ENCODE data around the gene CPA2. TPM values are rescaled to one million over a fixed set of nuclear protein-coding genes. Genes with fewer than 3 reads are reported as not detected.
"Not testable (repeated sequence)": the region's sequence is repeated elsewhere in the genome, so short reads cannot be mapped to it uniquely, and the experiment has no call there.

The CPA2 gene
- total RNA-seq, 4 donors from 2014 or later: 1.5 to 2.2 TPM; not detected in 2

DNA sequence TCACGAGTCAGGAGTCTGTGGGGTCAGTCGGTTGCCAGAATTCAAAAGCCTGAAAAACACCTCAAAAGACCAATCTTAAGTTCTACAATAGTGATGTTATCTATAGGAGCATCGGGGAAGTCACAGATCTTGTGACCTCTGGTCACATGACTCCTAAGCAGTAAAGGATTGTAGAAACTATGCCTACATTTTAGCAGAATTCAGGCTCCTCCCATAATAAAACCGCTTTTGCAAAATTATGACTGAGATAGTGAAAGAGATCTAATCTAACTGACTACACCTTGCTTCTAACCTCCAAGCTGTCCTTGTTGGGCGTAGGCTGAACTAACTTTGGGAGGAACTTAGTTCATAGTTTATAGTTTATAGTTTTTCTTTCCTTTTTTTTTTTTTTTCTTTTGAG lies 42.5 kb upstream of the CPA2 start:
- Histone ChIP-seq H3K36me3 (no peaks in the 10 kb centered on the region), H3K27ac (no peak overlapping the region), H3K9me3 (no peaks in the 10 kb centered on the region), H3K27me3 (no peaks in the 10 kb centered on the region), H3K4me1 (peaks cover 0 to 11% (median 0%) of the 10 kb centered on the region in 4 donors), H3K4me3 (no peak overlapping the region)
- no peak for DNase-seq (ENCODE audit: low spot score in 2 of 2)
- 90% methylated on average over 5 of the region's 5 CpGs for WGBS, 2 donors
- TF ChIP-seq, protein P1, sequence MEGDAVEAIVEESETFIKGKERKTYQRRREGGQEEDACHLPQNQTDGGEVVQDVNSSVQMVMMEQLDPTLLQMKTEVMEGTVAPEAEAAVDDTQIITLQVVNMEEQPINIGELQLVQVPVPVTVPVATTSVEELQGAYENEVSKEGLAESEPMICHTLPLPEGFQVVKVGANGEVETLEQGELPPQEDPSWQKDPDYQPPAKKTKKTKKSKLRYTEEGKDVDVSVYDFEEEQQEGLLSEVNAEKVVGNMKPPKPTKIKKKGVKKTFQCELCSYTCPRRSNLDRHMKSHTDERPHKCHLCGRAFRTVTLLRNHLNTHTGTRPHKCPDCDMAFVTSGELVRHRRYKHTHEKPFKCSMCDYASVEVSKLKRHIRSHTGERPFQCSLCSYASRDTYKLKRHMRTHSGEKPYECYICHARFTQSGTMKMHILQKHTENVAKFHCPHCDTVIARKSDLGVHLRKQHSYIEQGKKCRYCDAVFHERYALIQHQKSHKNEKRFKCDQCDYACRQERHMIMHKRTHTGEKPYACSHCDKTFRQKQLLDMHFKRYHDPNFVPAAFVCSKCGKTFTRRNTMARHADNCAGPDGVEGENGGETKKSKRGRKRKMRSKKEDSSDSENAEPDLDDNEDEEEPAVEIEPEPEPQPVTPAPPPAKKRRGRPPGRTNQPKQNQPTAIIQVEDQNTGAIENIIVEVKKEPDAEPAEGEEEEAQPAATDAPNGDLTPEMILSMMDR (IDR thresholded peaks at IDR 0.05): no peak
- TF ChIP-seq POLR2A (IDR thresholded peaks at IDR 0.05) (no peak), EP300 (IDR thresholded peaks at IDR 0.05) (no peak)

DNA sequence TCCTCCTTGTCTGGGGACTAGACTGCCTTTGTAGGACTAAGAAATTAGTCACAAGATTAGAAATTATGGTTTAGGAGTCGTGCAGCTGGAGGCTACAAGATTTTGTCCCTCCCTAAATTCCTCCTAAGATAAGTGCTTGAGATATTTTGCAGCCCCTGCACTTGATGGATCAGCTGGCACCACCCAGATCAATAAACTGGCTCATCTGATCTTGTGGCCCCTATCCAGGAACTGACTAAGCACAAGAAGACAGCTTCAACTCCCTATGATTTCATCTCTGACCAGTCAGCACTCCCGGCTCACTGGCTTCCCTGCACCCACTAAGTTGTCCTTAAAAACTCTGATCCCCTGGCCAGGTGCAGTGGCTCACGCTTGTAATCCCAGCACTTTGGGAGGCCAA lies 41.7 kb upstream of the CPA2 start:
- DNase-seq (ENCODE audit: low spot score in 2 of 2); H3K9me3 ChIP-seq; H3K27ac ChIP-seq; H3K27me3 ChIP-seq; H3K4me3 ChIP-seq; H3K36me3 ChIP-seq: not testable (repeated sequence)
- 55 to 62% methylated on average over 3 of the region's 3 CpGs for whole genome bisulfite sequencing, 2 donors
- peaks cover 0 to 11% (median 0%) of the 10 kb centered on the region in 4 donors for H3K4me1 ChIP-seq

DNA sequence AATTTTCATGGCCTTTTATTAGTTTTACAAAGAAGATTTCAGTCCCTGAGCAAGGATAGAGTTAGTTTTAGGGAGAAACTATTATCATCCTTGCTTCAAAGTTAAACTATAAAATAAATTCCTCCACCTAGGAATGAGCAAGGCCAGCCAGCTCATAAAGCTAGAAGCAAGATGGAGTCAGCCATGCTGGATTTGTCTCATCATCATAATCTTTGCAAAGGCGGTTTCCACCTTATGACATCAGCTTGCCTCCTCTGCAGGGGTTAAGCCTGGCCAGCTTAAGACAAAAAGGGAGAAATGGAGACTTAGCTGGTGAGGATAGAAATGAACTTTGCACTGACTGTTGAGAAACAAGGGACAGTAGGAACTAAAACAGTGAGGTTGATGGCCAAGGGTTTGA lies 40.3 kb upstream of the CPA2 start:
- WGBS, 2 donors: 93 to 100% methylated on average over 1 of the region's 1 CpG
- TF ChIP-seq EP300 (IDR thresholded peaks at IDR 0.05) (no peak), POLR2A (IDR thresholded peaks at IDR 0.05) (no peak)
- TF ChIP-seq, protein P1 (IDR thresholded peaks at IDR 0.05): no peak
- DNase-seq (ENCODE audit: low spot score in 2 of 2): no peak

DNA sequence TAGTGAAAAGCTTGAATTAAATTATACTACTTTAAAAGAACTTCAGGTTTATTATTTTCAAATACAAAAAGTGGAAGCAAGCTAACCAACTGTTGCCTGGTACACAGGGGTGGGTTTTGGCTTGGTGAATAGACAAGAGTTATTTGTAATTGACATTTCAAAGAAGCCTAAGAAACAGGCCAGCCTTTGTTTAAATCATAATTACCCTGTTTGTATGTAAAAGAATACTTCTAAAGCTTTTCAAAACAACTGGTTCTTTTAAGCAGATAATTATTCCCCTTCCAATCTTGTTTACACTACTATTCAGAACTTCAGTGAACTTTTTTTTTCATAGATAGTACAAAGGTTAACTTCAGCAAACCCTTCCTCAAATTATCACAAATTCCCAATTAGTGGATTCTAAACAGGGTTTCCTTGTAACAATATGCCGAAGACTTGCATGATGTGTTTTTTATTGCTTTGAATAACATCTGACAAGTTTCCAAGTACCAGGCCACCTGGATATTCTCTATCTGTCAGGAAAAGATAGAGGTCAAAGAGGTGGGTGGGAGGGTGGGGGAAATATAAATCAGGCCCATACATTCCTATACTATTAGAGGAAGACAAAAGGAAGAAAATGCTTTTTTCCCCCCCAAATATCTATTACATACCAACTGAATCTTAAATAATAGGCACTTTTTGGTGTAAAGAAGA lies 38.6 kb upstream of the CPA2 start:
- Histone ChIP-seq H3K4me3 (no peak overlapping the region), H3K27ac (peak overlapping the region in 1 of 4 donors; percentile 34), H3K27me3 (no peaks in the 10 kb centered on the region), H3K36me3 (no peaks in the 10 kb centered on the region), H3K4me1 (peaks cover 0 to 11% (median 0%) of the 10 kb centered on the region in 4 donors), H3K9me3 (no peaks in the 10 kb centered on the region)
- DNase-seq (ENCODE audit: low spot score in 2 of 2): no peak
- 24 to 36% methylated on average over 1 of the region's 1 CpG for WGBS, 2 donors
- no peak for TF ChIP-seq EP300 (IDR thresholded peaks at IDR 0.05)
- TF ChIP-seq POLR2A (IDR thresholded peaks at IDR 0.05): no peak
- TF ChIP-seq, protein P1 (IDR thresholded peaks at IDR 0.05): no peak

More for the DNA sequence above, 40.3 kb upstream of the CPA2 start:
- Histone ChIP-seq H3K4me1 (peaks cover 0 to 11% (median 0%) of the 10 kb centered on the region in 4 donors), H3K36me3 (no peaks in the 10 kb centered on the region), H3K27me3 (no peaks in the 10 kb centered on the region), H3K27ac (no peak overlapping the region), H3K4me3 (no peak overlapping the region), H3K9me3 (no peaks in the 10 kb centered on the region)

DNA sequence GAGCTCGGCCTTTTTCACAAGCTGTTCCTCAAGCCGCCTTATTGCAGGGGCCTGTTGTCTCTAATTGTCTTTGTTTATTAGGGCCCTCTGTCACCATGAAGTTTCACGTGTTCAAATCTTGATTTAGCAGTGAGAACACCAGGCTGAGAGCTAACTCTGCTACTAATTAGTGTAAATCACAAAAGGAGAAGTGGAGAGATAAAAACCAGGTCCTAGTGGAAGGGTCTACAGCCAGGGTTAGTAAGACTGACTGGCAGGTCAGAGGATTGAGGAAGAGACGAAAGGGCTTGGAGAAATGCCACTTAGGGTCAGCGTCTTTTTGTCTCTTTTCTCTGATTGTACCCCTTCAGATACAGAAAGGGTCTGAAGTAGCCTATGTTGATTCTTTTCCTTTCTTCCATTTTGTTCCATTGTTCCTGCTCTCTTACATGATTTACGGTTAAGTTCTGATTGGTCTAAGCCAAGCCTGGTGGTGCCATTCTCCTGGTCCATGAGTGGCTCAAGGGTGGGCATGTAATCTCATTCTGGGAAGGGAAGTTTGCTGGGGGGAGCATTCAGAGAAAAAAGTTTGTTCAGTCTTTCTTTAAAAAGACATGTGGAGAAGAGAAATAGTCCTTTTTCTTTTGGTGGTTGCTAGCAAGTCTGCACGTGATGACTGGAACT lies 37.7 kb upstream of the CPA2 start:
- DNase-seq (ENCODE audit: low spot score in 2 of 2): no peak
- Histone ChIP-seq H3K36me3 (no peaks in the 10 kb centered on the region), H3K27me3 (no peaks in the 10 kb centered on the region), H3K9me3 (no peaks in the 10 kb centered on the region), H3K27ac (peak overlapping the region in 1 of 4 donors; percentile 34), H3K4me1 (peaks cover 0 to 11% (median 0%) of the 10 kb centered on the region in 4 donors), H3K4me3 (no peak overlapping the region)
- TF ChIP-seq, protein P1 (IDR thresholded peaks at IDR 0.05): no peak
- TF ChIP-seq EP300 (IDR thresholded peaks at IDR 0.05): no peak
- TF ChIP-seq POLR2A (IDR thresholded peaks at IDR 0.05): no peak
- WGBS, 2 donors: 79 to 83% methylated on average over 7 of the region's 7 CpGs

DNA sequence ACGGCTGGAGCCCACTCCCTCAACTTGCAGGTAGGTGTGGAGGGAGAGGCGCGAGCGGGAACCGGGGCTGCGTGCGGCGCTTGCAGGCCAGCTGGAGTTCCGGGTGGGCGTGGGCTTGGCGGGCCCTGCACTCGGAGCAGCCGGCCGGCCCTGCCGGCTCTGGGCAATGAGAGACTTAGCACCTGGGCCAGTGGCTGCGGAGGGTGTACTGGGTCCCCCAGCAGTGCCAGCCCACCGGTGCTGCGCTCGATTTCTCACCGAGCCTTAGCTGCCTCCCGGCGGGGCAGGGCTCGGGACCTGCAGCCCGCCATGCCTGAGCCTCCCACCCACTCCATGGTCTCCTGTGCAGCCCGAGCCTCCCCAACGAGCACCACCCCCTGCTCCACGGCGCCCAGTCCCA lies 36.7 kb upstream of the CPA2 start:
- H3K36me3 ChIP-seq; H3K27me3 ChIP-seq; H3K4me3 ChIP-seq; H3K27ac ChIP-seq; H3K9me3 ChIP-seq; DNase-seq (ENCODE audit: low spot score in 2 of 2): not testable (repeated sequence)
- peaks cover 0 to 11% (median 0%) of the 10 kb centered on the region in 4 donors for H3K4me1 ChIP-seq
- 90 to 95% methylated on average over 7 to 24 of the region's 28 CpGs for WGBS, 2 donors

All from tibial nerve (tissue), 4 donors.